ENCODE data around the gene PAX7.

Gene PAX7

DNA sequence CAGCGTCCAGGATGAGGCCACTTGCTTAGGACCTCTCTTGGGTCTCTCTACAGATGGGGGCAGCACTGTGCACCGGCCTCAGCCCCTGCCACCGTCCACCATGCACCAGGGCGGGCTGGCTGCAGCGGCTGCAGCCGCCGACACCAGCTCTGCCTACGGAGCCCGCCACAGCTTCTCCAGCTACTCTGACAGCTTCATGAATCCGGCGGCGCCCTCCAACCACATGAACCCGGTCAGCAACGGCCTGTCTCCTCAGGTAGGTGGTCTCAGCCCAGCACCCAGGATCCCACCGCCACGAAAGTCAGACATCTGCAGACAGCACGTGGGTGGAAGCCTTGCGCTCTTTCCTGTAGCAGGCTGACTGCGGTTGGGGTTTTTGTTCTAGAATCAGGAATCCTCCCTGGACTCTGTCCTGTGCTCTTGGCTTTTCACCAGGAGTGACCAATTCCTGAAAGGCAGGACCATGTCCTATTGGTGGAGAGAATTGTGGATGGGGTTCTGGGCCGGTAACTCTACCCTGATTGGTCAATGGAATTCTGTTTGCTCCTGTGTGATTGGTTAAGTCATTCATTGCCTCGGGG is 72.5 kb downstream of the PAX7 start:
- DNase-seq (ENCODE audit: low read depth) = no peak

DNA sequence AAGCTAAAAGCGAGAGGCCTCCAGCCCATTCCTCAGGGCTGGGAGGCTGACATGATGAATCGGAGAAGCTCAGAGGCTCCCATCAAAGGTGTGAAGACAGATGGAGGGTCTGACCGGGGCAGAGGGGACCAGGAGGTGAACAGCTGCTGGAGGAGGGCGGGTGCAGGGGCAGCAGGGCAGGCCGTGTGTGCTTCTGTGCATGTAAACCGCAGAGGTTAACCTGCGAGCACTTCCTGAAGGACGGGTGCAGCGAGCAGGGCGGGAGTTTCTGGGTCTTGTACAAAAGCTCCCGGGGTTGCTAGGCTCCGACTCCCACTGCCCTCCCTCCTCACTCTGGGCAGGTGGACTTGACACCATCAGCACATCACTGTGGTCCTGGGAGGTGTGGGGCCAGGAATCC is 75.2 kb downstream of the PAX7 start:
- no peak for DNase-seq (ENCODE audit: low read depth)

DNA sequence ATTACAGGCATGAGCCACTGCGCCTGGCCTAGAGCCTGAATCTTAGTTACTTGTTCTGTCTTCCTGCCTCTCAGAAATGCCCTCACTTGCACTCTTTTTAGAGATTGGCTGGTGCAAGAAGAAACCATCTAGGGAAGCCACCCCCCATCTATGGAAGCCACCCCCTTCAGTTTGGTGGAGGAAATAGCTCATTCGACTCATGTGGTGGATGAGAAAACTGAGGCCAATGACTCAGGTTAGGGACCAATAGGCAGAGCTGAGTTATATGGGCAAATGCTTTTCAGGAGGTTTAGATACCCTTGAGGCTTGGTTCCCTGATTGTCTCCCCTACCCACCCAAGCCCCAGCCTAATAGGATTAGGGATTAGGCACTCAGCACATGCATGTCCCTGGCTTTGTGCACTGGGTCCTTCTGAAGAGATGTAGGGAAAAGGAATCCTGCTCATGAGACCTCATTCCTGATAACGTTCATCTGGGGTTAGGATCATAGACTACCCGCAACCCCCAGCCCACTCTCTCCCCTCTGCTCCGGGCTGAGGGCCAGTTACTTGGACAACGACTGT is 77.1 kb downstream of the PAX7 start:
- no peak for DNase-seq (ENCODE audit: low read depth)

DNA sequence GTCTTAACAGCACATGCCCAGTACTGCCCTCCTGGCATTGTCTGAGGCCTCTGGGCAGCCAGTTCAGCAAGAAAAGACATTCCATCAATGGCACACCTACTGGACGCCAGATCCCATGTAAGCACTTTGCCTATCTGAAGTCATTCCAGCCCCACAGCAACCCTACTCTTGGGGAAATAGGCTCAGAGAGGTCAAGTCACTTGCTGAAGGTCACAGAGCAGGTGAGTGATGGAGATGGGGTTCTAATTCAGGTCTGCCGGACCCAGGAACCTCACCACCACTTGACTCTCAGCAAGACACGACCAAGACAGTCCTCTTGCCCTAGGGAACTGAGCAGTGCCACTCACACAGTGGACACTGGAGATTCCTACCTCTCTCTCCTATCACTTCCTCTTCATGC is 79.4 kb downstream of the PAX7 start:
- DNase-seq (ENCODE audit: low read depth) = no peak

DNA sequence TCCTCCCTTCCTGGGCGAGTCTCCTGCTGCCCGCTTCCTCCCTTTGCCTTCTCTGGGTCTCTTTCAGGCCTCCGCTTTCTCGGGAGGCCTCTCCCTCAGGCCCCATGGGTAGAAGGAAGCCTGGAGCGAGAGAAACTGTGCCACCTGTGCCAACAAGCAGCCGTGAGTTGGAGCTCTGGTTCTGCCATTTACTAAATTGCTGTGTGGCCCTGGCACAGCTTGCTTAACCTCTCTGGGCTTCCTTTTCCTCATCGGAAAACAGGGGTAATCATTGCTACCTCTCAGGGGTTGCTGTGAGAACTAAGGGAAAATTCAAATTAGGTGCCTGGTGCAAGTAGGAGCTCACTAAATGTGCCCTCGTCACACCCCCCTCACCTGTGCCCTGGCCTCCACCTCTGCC is 80.4 kb downstream of the PAX7 start:
- no peak for DNase-seq (ENCODE audit: low read depth)

DNA sequence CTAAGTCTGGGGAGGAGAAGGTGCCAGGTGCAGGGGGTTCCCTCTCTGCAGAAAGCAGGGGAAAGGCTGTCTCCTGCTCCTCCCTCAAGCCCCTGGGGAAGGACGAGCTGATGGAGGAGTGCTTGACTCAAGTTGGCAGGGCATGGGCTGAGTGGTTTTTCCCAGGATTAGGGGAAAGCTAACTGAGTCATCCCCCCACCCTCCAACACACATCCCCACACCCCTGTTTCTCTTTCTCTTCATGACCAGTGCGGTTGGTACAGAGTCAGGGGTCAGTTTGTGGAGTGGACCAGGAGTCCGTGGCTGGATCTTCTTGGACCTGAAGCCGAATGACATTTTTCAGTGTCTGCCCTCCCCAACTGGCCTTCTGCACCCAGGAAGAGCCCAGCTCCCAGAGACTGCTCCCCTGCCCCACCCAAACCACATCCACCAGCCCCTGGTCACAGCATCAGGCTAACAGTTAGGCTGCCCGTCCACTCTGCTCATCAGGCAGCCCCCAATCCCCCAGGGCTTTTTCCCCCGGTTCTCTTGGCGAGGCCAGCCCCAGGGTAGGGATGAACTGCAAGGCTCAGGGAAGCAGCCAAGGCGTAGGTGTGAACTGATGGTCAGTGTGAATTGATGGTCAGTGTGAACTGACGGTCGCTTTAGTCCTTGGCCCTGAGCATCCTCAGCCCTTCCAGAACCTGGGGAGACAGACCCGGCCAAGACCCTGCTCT is 81.0 kb downstream of the PAX7 start:
- DNase-seq (ENCODE audit: low read depth) = no peak

DNA sequence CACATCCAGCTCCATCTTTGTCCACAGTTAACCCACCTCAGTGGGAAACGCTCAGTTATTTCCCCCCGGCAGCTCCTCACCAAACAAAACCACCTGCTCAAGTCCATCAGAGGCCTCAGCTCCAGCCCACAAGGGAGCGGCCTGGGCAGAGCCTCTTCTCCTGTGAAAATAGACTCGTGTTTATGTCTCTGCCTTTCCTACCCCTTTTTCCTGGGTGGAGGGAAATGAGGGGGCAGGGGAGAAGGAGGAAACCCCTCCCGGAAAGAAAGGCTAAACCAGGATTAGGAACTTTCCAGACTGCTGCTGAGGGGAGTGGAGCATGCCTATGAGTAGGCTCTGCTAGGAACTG is 81.6 kb downstream of the PAX7 start:
- DNase-seq (ENCODE audit: low read depth) = no peak

DNA sequence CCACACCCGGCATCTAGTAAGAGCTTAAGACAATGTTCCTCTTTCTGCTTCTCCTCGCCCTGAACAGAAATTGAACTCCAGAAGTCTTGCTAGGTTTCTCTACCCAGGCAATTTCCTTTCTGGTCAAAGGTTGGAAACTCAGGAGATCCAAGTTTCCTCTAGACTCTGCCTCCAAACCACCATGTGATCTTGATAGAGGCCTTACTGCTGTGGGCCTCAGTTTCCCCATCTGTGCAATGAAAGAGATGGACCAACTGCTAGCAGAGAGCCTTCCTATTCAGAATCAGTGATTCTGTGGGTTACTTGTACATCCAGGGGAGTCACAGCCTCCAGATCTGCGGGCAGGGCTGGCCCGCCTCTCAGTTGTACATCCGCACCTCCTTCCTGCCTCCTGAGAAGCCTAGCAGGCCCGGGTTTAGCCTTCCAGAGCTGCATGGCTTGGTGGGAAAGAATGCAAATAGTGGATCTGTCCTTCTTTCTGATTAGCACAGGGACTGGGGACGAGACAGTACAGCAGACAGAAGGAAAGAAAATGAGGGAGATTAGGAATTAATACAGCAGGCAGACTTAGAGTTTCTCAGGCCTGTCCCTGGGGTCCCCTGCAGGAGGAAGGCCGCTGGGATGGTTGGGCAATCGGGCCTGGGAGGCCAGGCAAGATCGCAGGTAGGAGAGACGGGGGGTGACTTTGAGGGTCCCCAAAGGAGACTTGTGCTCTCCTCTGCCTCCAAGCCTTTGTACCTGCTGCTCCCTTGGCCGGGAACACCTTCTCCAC is 83.9 kb downstream of the PAX7 start:
- DNase-seq (ENCODE audit: low read depth) = no peak

DNA sequence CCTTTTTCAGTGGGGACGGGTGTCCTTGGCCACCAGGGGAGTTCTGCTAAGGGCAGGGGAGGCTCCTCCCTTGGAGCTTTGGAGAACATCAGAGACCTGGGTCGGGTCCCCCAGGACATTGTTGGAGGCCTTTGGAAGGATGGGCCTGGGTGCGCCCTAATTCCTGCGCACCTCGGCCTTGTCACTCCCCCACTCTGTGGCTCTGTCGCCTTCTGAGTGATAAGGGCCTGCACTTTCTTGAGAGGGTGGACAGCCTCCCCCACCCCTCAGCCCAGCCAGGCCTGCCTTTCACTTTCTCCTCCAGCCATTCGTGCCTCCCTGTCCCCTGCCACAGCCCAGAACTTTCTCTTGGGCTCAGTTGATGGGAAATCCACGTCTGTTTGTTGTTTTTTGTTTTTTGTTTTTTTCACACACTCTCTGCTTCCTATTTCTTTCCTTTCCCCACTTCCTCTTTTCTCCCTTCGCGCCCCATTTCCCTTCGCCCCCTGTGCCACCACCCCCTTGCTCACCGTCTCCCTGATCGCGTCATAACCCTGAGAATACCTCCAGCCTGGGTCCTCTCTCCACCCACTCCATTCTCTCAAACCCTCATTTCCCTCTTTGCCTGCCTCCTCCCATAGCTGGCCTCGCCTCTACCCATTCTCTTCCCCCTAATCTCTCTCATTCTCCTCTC is 85.6 kb downstream of the PAX7 start:
- DNase-seq (ENCODE audit: low read depth) = no peak

DNA sequence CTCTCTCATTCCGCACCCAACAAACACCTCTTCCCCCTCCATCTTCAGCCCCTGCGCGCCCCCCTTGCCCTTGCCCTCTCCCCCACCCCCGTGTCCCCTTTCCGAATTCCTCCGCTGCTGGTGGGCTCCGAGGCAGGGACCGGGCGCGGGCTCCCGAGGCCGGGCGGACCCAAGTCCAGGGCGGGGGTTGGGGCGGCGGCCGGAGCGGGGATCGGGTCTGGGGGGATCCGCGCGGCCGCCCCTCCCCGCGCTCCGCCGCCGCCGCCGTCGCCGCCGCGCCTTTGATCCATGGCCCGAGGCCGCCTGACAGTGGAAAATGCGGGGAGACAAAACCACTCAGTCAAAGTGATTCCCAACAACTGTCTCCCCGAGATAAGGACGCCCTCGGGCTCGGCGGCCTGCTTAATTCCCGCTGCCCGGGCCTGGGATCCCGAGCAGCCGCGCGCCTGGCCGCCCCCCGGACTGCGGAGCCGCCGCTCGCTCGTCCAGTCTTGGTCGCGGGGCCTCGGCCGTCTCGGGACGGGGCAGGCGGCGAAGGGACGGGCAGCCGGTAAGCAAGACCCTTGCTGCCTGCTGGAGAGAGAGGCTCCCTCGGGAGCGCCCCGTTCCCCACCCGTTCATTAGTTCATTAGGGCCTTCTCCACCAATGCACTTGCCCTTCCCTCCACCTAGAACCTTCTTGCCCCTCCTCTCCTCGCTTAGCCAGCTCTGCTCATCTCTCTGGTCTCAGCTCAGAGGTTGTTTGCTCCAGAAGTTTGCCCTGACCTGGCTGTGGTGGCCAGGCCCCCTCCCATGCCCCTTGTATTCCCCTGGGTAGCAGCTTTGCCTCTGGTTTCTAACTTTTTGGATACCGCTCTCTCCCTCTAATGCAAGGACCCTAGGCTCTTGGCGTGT is 86.4 kb downstream of the PAX7 start:
- no peak for DNase-seq (ENCODE audit: low read depth)

DNA sequence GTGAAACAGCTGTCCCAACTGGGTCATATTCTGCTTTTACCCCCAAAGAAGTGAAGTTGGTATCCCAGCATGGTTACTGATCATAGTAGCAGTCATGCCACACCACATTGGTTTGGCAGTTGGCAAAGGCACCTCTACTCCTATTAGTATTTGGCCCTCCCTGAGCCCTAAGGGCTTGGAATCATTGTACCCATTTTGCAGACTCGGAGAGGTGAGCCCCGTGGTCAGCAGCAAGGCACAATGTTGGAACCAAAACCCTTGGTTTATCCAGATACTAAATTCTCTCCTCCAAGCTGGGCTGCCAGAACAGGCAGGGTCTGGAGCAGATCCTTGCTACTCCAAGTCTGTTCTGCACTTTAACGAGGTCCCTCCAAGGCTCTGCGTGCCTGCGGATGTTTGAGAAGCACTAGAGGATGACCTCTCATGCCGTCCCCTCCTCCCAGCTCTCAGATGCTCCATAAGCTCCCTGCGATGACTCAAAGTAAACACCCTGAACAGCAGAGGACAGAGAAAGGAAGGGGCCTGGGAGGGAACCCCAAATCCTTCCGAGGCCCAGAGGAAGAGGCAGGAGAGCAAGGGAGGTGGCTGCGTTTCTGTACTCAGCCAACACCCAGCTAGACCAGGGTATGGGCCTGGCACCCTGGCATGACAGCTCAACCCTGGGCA is 89.3 kb downstream of the PAX7 start:
- DNase-seq (ENCODE audit: low read depth) = no peak

DNA sequence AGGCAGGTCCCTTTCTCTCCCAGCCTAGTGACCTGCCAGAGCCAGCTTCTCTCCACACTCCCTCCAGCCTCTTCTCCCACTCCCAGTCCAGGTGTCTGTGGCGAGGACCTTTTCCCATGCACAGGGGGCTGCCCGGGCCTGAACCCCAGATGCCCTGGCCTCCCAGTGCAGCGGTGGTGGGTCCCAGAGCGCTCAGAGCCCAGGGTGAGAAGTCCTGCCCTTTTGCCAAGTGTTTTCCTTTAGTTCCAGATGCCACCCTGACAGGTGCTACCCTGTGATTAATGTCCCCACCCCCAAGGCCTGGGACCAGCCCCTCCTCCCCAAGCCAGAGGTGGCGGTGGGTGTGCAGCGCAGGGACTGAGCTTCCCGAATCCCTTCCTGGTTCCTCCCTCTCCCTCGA is 90.4 kb downstream of the PAX7 start:
- no peak for DNase-seq (ENCODE audit: low read depth)

DNA sequence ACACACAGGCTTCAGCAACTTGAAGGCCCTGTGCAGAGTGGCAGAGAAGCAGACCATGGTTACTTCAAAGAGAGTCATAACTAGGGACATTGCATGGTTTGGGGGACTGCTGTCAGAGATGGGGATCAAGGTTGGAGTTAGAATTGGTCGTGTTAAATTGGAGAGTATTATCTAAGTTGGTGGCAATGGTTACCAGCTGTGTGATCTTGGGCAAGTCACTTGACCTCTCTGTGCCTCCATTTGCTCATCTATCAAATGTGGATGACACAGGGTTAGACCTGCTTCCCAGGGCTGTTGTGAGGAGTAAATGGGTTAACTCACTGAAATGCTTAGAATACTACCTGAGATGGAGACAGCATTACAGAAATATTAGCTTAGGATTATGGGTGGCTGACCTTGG is 91.1 kb downstream of the PAX7 start:
- no peak for DNase-seq (ENCODE audit: low read depth)

DNA sequence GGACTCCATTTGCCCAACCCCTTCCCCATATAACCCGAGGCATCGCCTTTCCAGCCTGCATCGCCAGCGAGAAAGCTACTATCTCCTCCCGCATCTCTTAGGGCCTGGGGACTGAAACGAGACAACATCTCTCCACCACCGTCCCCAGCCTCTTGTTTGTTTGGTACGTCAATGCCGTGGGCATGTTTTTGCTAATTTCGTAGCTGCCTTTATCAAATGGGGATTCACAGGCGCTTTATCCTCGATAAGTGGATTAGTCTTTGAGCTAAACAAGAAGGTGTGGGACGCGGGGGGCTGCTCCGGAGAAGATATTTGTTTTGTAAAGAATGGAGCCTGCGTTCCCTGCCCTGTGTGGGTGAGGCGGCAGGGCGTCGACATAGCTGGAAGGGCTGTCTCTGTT is 91.6 kb downstream of the PAX7 start:
- DNase-seq (ENCODE audit: low read depth) = no peak

DNA sequence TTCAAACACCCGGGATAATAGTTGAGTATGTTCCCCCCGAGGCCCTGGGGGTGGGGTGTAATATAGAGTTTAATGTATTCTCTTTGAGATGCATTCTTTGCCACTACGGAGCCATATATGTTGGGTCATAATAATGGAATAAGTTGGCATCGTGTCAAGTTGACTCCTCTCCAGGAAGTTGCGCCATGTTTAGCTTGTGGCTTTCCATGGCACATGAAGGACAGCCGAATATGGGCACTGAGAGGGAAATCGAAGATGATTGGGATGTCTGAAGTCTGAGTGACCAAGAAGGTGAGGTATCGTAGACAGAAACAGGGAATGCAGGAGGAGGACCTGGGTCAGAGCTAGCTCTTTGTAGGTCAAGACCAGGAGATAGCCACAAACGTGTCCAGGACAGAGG is 92.6 kb downstream of the PAX7 start:
- no peak for DNase-seq (ENCODE audit: low read depth)

DNA sequence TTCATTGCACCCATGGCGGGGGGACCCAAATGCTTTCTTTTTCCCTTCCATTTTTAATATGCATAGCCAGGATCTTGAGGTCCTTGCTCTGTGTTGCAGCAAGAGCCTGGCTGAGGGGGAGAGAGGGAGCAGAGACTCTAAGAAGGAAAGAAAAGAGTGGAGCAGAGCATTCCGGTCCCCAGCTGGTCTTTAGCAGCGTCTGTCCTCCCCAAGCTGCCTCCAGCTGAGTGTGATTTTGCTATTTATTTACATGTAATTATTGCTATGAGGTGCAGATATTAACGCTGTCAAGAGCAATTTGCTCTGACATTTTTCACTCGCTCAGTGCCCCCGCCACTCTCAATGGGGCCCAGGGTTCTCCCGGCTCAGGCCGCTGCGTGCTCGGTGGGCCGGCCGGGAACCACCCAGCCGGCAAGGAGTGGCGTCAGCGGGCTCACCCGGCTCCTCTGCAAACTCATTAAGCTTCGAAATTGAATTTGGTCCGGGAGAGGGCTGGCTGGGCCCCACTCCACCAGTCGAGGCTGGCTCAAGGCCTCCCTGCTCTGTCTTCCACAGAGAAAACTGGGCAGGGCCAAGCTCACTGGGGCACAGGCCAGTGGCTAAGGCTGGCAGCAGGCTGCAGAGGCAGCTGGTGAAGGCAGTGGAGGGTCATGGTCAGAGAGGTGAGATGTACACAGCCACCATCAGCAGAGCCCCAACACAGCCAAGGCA is 93.2 kb downstream of the PAX7 start:
- DNase-seq (ENCODE audit: low read depth) = no peak

DNA sequence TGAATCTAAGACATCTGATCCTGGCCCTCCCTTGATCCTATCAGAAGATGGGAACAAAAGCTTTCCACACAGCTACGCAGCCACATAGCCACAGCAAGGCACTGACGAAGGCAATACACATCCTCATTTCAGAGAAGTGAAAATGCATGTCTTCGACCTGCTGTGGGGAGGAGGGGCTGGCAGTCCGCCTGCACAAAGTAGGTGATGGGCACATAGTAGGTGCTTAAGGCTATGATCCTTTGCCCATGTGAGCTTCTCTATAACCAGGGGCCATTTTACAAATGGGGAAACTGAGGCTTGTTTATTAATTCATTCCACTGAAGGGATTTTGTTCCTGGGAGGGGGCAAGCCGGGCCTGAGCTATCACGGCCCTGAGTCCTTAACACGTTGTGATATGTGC is 94.2 kb downstream of the PAX7 start:
- no peak for DNase-seq (ENCODE audit: low read depth)

DNA sequence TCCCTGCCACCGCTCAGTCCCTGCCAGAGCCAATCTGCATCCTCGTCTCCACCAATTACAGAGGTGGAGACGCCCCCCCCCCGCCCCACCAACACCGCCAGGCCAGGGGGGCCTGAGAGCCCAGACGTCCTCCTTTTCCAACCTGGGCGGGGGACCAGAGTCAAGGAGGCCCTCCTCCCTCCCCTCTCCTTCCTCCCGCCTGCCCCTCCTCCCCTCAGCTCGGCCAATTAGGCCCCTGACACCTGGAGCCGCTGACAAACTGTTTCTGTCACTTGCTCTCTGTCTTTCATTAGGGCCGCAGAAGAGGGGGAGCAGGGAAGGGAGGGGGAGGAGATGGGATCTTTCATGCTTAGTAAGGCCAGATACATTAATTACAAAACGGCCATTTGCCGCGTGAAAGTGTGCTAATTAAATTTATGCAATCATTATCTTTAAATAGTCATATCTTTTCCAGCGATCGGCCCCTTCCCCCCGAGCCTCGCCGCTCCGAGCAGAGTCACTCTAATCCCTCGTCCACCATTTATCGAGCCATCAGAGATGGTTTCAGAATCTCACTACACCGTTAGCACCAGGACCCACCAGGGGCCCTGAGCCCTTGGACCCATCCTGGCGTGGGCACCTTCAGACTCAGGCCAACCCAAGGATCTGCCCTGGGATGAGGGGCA is 94.7 kb downstream of the PAX7 start:
- DNase-seq (ENCODE audit: low read depth) = no peak

DNA sequence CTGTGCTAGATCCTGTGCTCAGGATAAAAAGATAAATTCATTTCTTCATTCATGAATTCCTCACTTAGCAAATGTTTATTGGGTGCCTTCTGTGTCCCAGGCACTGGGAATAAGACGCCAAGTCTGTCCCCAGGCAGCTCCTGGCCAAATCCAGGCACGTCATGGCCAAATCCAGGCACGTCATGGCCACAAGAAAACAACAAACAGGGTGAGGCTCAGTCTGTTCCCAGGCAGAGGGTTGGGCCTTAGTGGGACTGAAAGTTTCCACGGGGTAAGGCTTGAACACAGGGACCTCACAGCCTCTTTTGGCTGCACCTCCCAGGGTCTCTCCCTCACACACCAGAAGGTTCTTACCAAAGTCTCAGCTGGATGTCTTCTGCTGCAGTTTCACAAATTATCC is 95.7 kb downstream of the PAX7 start:
- no peak for DNase-seq (ENCODE audit: low read depth)

DNA sequence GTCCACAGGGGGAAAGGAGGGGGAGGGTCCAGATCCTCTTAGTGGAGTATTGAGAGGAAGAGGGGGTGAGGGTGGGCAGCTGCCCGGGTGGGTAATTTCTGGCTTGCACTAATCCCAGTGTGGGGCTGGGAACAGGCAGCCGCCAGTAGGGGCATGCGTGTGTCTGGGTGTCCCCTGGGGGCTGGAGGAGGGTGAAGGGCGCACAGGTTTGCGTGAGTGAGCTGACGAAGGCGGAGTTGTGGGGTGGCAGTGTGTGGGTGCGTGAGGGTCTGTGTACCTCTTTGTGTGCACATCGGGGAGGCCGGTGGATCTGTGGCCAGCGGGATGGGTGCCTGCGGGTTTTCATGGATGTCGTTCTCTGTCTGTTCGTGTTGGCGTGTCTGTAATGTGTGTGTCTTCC is 97.3 kb downstream of the PAX7 start:
- no peak for DNase-seq (ENCODE audit: low read depth)
